CD14-positive monocyte (primary cell): ENCODE measurements around the gene FKBP15. TPM values are rescaled to one million over a fixed set of nuclear protein-coding genes. Genes with fewer than 3 reads are reported as not detected.
A peak's percentile ranks its signal among the peaks of the same experiment; 100 is the strongest.

ENCODE experiments used
- DNase-seq, 3 donors: peaks; one replicate each; pipeline ENCODE4 v3.0.0-alpha.2; 2011 to 2022
- H2AFZ ChIP-seq: 2 replicates; pipeline ENCODE4 v1.6.0; 2012; ENCODE audit warnings: mild to moderate bottlenecking, low read depth, low read length, inconsistent platforms; ENCODE audit not compliant: insufficient read depth, poor library complexity, severe bottlenecking
- H3K27ac ChIP-seq, 2 donors: 1 replicate in 1 of 2; 2 replicates in 1 of 2; pipeline ENCODE4 v1.5.1; 2012 to 2013; ENCODE audit warnings: low read length in 2 of 2, control low read depth in 1 of 2, inconsistent platforms in 1 of 2, low read depth in 1 of 2, mild to moderate bottlenecking in 1 of 2
- H3K27me3 ChIP-seq, 2 donors: one replicate each; pipeline versions ENCODE4 v1.6.0 to v1.6.1; 2011 to 2013; ENCODE audit warnings: low read length in 2 of 2; ENCODE audit not compliant: control insufficient read depth in 2 of 2, insufficient read depth in 2 of 2
- H3K36me3 ChIP-seq, 2 donors: replicated peaks in 1 of 2; 1 replicate in 1 of 2; 2 replicates in 1 of 2; pipeline versions ENCODE4 v1.5.1 to v1.6.1; 2012 to 2013; ENCODE audit warnings: low read length in 2 of 2, control low read depth in 1 of 2, inconsistent platforms in 1 of 2, mild to moderate bottlenecking in 1 of 2; ENCODE audit not compliant: insufficient read depth in 2 of 2, control insufficient read depth in 1 of 2
- H3K4me1 ChIP-seq, 2 donors: 1 replicate in 1 of 2; 2 replicates in 1 of 2; pipeline versions ENCODE4 v1.5.1 to v1.6.1; 2012 to 2013; ENCODE audit warnings: low read length in 2 of 2, control low read depth in 1 of 2, inconsistent platforms in 1 of 2, mild to moderate bottlenecking in 1 of 2, moderate library complexity in 1 of 2; ENCODE audit not compliant: insufficient read depth in 2 of 2, control insufficient read depth in 1 of 2
- H3K4me2 ChIP-seq: replicated peaks from 2 replicates; pipeline ENCODE3; 2012; ENCODE audit warnings: low read length, moderate library complexity, mild to moderate bottlenecking; ENCODE audit not compliant: poor library complexity, severe bottlenecking; ENCODE audit errors: extremely low read depth
- H3K4me3 ChIP-seq, 3 experiments: fragments of 200-600 bp in 1 of 3; sonication (generic) in 1 of 3; replicated peaks in 1 of 3; 1 replicate in 2 of 3; 2 replicates in 1 of 3; pipeline ENCODE4 v1.5.1; 2011 to 2013; ENCODE audit warnings: low read length in 3 of 3, mild to moderate bottlenecking in 3 of 3, control low read depth in 2 of 3, low read depth in 2 of 3, inconsistent platforms in 1 of 3, moderate library complexity in 1 of 3
- H3K79me2 ChIP-seq: 2 replicates; pipeline ENCODE4 v1.6.0; 2012; ENCODE audit warnings: mild to moderate bottlenecking, control low read depth, inconsistent platforms, low read length, moderate library complexity; ENCODE audit not compliant: insufficient read depth
- H3K9ac ChIP-seq: 2 replicates; pipeline ENCODE4 v1.6.0; 2017; ENCODE audit warnings: low read length, mild to moderate bottlenecking; ENCODE audit not compliant: insufficient read depth, poor library complexity, severe bottlenecking
- H3K9me3 ChIP-seq, 2 donors: replicated peaks in 1 of 2; 1 replicate in 1 of 2; 2 replicates in 1 of 2; pipeline versions ENCODE4 v1.5.1 to v1.6.1; 2012 to 2013; ENCODE audit warnings: low read length in 2 of 2, control low read depth in 1 of 2; ENCODE audit not compliant: control insufficient read depth in 1 of 2, insufficient read depth in 1 of 2
- H4K20me1 ChIP-seq: 2 replicates; pipeline ENCODE4 v1.6.0; 2012; ENCODE audit warnings: mild to moderate bottlenecking, low read length, control low read depth, moderate library complexity; ENCODE audit not compliant: insufficient read depth
- H3K27ac Mint-ChIP-seq, 7 donors: one replicate each; pipeline ENCODE4 v1.8.0; 2020; ENCODE audit warnings: mild to moderate bottlenecking in 7 of 7, mixed read lengths in 7 of 7, moderate library complexity in 6 of 7, inconsistent platforms in 2 of 7
- H3K27me3 Mint-ChIP-seq, 3 donors: one replicate each; pipeline ENCODE4 v1.8.0; 2021 to 2022; ENCODE audit warnings: low read depth in 3 of 3, mild to moderate bottlenecking in 3 of 3, mixed read lengths in 3 of 3, moderate library complexity in 3 of 3, inconsistent platforms in 1 of 3
- H3K36me3 Mint-ChIP-seq, 2 donors: one replicate each; pipeline ENCODE4 v1.8.0; 2020; ENCODE audit warnings: mixed read lengths in 2 of 2, inconsistent platforms in 1 of 2, mild to moderate bottlenecking in 1 of 2
- H3K4me1 Mint-ChIP-seq: one replicate; pipeline ENCODE4 v1.8.0; 2020; ENCODE audit warnings: mild to moderate bottlenecking, mixed read lengths
- H3K4me3 Mint-ChIP-seq, 2 donors: one replicate each; pipeline ENCODE4 v1.8.0; 2020; ENCODE audit warnings: mild to moderate bottlenecking in 2 of 2, mixed read lengths in 2 of 2, moderate library complexity in 1 of 2
- H3K9me3 Mint-ChIP-seq, 7 donors: one replicate each; pipeline ENCODE4 v1.8.0; 2020 to 2022; ENCODE audit warnings: mixed read lengths in 7 of 7, mild to moderate bottlenecking in 6 of 7, moderate library complexity in 6 of 7, inconsistent platforms in 2 of 7
- CTCF ChIP-seq: fragments of 200-600 bp; IDR thresholded peaks from one replicate; pipeline ENCODE4 v1.8.0; 2022; ENCODE audit warnings: antibody characterized with exemption, mild to moderate bottlenecking
- WGBS: methylation state at CpG from one replicate; pipeline ENCODE4 v1.1.5; 2013; ENCODE audit warnings: missing lambda C conversion rate; ENCODE audit not compliant: insufficient coverage; 5-methylcytosine and 5-hydroxymethylcytosine counted together
- intact Hi-C, 2 donors: fragments of 100-400 bp; cut with micrococcal nuclease; formaldehyde crosslinking; loops; one replicate each; pipeline versions ENCODE4 v1.15.0 to v1.15.1; 2023
- polyA plus RNA-seq, 3 donors: library from polyadenylated mRNA; depleted of rRNA in 1 of 3; unstranded in 2 of 3; stranded (reverse) in 1 of 3; fragments of 300-500 nt in 2 of 3; fragments of >200 nt in 1 of 3; fragmentation: Illumina TruSeq in 2 of 3; gene quantifications; 1 replicate in 2 of 3; 2 replicates in 1 of 3; pipeline ENCODE4 v1.2.3, GENCODE V29; 2012 to 2021

The FKBP15 gene
- polyA plus RNA-seq, 3 donors, result 32.3 to 120 (median 55.7) TPM

GRCh38 chr9:113269355-113269754 is 48.3 kb upstream of the FKBP15 start:
- WGBS, result no CpG with 5 or more reads among the region's 2 CpGs
- Histone ChIP-seq H3K4me1 (peaks cover 0 to 5% of the 10 kb centered on the region in 2 donors), H4K20me1 (peaks cover 8% of the 10 kb centered on the region), H3K9me3 (no peaks in the 10 kb centered on the region), H3K27me3 (no peaks in the 10 kb centered on the region), H3K4me2 (no peak overlapping the region), H3K4me3 (no peak overlapping the region), H2AFZ (no peak overlapping the region), H3K9ac (no peak overlapping the region), H3K27ac (no peak overlapping the region), H3K79me2 (peaks cover 11% of the 10 kb centered on the region), H3K36me3 (peaks cover 59 to 82% of the 10 kb centered on the region in 2 donors)
- DNase-seq, result no peak
- no peaks in the 10 kb centered on the region for H3K27me3 Mint-ChIP-seq
- peaks cover 0 to 1% (median 0%) of the 10 kb centered on the region in 7 donors for H3K9me3 Mint-ChIP-seq
- no peak overlapping the region for H3K4me3 Mint-ChIP-seq
- peaks cover 3% of the 10 kb centered on the region for H3K4me1 Mint-ChIP-seq
- intact Hi-C loops, result no loop called here
- peaks cover 54 to 76% of the 10 kb centered on the region in 2 donors for H3K36me3 Mint-ChIP-seq
- no peak for TF ChIP-seq CTCF
- peak overlapping the region in 1 of 7 donors; percentile 26 for H3K27ac Mint-ChIP-seq

GRCh38 chr9:113267911-113268566 is 47.0 kb upstream of the FKBP15 start:
- H3K4me1 ChIP-seq, result no peaks in the 10 kb centered on the region
- no peak overlapping the region for H3K4me3 Mint-ChIP-seq
- no peak overlapping the region for H2AFZ ChIP-seq
- no peaks in the 10 kb centered on the region for H3K27me3 ChIP-seq
- H3K9me3 Mint-ChIP-seq, result peaks cover 0 to 1% (median 0%) of the 10 kb centered on the region in 7 donors
- H3K9ac ChIP-seq, result no peak overlapping the region
- H3K79me2 ChIP-seq, result no peaks in the 10 kb centered on the region
- H4K20me1 ChIP-seq, result no peaks in the 10 kb centered on the region
- peaks cover 55 to 84% of the 10 kb centered on the region in 2 donors for H3K36me3 ChIP-seq
- DNase-seq, result no peak
- H3K9me3 ChIP-seq, result no peaks in the 10 kb centered on the region
- H3K27ac ChIP-seq, result no peak overlapping the region
- H3K4me3 ChIP-seq, result no peak overlapping the region
- H3K4me2 ChIP-seq, result no peak overlapping the region
- no peak for TF ChIP-seq CTCF
- intact Hi-C loops, result no loop called here
- peak overlapping the region in 2 of 7 donors; percentile 52 to 60 for H3K27ac Mint-ChIP-seq
- peaks cover 56 to 77% of the 10 kb centered on the region in 2 donors for H3K36me3 Mint-ChIP-seq
- H3K4me1 Mint-ChIP-seq, result no peaks in the 10 kb centered on the region
- no CpG with 5 or more reads among the region's 4 CpGs for WGBS
- no peaks in the 10 kb centered on the region for H3K27me3 Mint-ChIP-seq
